Measurements from ENCODE around the gene CCT8.

The CCT8 gene

DNA sequence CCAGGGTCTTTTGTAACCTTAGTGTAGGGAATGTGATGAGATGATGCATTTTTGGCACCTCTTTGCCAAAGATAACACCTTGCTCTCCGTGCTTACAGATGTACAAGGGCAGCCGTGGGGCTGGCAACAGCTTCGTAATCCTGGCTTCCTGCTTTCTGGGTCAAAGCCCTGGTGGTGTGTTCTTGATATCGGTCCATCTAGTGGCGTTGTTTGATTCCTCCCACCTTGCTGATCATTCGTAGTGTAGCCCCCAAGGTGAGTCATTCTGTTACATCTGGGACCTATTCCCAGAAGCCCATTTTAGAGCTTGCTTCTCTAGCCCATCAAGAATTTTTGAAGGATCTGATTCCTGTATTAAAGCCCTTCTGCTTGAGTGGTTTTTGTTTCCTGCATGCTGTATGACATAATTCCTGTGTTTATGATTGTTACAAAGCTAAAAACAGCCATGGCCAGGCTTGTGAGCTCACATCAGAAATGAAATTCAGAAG lies 7.0 kb upstream of the CCT8 start:
- no peak for ATAC-seq
- TF ChIP-seq ZNF70 (CRISPR knock-in tag; IDR thresholded peaks at IDR 0.05) (no peak), ZFP30 (CRISPR knock-in tag; IDR thresholded peaks at IDR 0.05) (no peak), BACH2 (CRISPR knock-in tag; IDR thresholded peaks at IDR 0.05; ENCODE audit: borderline replicate concordance) (no peak), OSR1 (CRISPR knock-in tag; IDR thresholded peaks at IDR 0.05) (no peak), TCF4 (CRISPR knock-in tag; IDR thresholded peaks at IDR 0.05; ENCODE audit: borderline replicate concordance) (no peak), ZNF8 (CRISPR knock-in tag; IDR thresholded peaks at IDR 0.05) (no peak), ARNTL (CRISPR knock-in tag; IDR thresholded peaks at IDR 0.05; ENCODE audit: borderline replicate concordance, low read depth) (no peak), ISL1 (CRISPR knock-in tag; IDR thresholded peaks at IDR 0.05) (no peak)
- TF ChIP-seq, protein P1, sequence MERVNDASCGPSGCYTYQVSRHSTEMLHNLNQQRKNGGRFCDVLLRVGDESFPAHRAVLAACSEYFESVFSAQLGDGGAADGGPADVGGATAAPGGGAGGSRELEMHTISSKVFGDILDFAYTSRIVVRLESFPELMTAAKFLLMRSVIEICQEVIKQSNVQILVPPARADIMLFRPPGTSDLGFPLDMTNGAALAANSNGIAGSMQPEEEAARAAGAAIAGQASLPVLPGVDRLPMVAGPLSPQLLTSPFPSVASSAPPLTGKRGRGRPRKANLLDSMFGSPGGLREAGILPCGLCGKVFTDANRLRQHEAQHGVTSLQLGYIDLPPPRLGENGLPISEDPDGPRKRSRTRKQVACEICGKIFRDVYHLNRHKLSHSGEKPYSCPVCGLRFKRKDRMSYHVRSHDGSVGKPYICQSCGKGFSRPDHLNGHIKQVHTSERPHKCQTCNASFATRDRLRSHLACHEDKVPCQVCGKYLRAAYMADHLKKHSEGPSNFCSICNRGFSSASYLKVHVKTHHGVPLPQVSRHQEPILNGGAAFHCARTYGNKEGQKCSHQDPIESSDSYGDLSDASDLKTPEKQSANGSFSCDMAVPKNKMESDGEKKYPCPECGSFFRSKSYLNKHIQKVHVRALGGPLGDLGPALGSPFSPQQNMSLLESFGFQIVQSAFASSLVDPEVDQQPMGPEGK (CRISPR knock-in tag; IDR thresholded peaks at IDR 0.05; ENCODE audit: borderline replicate concordance): no peak
- TF ChIP-seq, protein P2, sequence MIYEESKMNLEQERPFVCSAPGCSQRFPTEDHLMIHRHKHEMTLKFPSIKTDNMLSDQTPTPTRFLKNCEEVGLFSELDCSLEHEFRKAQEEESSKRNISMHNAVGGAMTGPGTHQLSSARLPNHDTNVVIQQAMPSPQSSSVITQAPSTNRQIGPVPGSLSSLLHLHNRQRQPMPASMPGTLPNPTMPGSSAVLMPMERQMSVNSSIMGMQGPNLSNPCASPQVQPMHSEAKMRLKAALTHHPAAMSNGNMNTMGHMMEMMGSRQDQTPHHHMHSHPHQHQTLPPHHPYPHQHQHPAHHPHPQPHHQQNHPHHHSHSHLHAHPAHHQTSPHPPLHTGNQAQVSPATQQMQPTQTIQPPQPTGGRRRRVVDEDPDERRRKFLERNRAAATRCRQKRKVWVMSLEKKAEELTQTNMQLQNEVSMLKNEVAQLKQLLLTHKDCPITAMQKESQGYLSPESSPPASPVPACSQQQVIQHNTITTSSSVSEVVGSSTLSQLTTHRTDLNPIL (CRISPR knock-in tag; IDR thresholded peaks at IDR 0.05; ENCODE audit: low read depth): no peak
- TF ChIP-seq, protein P3, sequence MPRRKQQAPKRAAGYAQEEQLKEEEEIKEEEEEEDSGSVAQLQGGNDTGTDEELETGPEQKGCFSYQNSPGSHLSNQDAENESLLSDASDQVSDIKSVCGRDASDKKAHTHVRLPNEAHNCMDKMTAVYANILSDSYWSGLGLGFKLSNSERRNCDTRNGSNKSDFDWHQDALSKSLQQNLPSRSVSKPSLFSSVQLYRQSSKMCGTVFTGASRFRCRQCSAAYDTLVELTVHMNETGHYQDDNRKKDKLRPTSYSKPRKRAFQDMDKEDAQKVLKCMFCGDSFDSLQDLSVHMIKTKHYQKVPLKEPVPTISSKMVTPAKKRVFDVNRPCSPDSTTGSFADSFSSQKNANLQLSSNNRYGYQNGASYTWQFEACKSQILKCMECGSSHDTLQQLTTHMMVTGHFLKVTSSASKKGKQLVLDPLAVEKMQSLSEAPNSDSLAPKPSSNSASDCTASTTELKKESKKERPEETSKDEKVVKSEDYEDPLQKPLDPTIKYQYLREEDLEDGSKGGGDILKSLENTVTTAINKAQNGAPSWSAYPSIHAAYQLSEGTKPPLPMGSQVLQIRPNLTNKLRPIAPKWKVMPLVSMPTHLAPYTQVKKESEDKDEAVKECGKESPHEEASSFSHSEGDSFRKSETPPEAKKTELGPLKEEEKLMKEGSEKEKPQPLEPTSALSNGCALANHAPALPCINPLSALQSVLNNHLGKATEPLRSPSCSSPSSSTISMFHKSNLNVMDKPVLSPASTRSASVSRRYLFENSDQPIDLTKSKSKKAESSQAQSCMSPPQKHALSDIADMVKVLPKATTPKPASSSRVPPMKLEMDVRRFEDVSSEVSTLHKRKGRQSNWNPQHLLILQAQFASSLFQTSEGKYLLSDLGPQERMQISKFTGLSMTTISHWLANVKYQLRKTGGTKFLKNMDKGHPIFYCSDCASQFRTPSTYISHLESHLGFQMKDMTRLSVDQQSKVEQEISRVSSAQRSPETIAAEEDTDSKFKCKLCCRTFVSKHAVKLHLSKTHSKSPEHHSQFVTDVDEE (CRISPR knock-in tag; IDR thresholded peaks at IDR 0.05): no peak

DNA sequence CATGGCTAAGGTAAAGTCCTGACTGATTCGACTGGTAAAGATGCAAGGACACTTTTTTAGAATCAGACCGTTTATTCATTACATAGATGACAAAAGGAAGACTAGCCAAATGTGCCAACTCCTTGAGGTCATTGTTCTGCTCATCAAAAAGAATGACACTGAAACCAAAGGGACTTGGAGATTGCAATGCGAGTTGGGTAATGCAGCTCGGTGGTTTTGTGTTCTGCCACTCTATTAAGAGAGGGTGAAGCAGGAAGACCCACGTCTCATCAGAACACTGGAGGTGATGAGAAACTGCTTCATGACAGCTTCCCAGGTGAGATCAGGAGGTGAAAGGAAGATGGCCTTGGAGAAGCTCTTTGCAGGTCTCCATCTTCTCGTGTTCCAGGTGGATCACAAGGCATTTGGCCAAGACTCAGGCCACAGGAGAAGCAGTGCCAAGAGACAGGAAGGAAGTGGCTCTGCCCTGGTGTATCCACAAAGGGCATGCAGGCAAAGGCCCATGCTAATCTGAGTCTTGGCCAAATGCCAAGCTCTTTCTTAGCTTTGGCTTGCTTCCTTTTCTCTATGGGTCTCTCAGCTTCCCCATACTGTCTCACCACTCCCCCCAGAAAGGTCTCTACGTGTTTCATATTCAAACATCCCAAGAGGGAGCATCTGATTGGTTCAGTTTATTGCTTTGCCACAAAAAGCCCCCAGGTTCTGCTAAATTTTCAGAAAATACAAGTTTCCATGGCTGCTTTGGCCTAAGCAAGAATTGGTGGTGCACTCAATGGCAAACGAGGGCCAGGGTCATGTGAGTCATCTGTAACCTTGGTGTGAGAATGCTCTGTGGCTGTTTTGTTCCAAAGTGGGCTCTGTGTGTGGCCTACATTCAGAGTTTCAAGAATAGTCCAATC lies 5.7 kb upstream of the CCT8 start:
- no peak for TF ChIP-seq ZNF70 (CRISPR knock-in tag; IDR thresholded peaks at IDR 0.05)
- TF ChIP-seq RARB (CRISPR knock-in tag; IDR thresholded peaks at IDR 0.05): no peak
- TF ChIP-seq SNAI2 (CRISPR knock-in tag; IDR thresholded peaks at IDR 0.05): no peak
- TF ChIP-seq ISL1 (CRISPR knock-in tag; IDR thresholded peaks at IDR 0.05): no peak
- TF ChIP-seq ZNF8 (CRISPR knock-in tag; IDR thresholded peaks at IDR 0.05): no peak
- TF ChIP-seq TCF4 (CRISPR knock-in tag; IDR thresholded peaks at IDR 0.05; ENCODE audit: borderline replicate concordance): no peak
- TF ChIP-seq, protein P4, sequence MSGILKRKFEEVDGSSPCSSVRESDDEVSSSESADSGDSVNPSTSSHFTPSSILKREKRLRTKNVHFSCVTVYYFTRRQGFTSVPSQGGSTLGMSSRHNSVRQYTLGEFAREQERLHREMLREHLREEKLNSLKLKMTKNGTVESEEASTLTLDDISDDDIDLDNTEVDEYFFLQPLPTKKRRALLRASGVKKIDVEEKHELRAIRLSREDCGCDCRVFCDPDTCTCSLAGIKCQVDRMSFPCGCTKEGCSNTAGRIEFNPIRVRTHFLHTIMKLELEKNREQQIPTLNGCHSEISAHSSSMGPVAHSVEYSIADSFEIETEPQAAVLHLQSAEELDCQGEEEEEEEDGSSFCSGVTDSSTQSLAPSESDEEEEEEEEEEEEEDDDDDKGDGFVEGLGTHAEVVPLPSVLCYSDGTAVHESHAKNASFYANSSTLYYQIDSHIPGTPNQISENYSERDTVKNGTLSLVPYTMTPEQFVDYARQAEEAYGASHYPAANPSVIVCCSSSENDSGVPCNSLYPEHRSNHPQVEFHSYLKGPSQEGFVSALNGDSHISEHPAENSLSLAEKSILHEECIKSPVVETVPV (CRISPR knock-in tag; IDR thresholded peaks at IDR 0.05): no peak
- no peak for TF ChIP-seq ZFP30 (CRISPR knock-in tag; IDR thresholded peaks at IDR 0.05)
- no peak for TF ChIP-seq TOX (CRISPR knock-in tag; IDR thresholded peaks at IDR 0.05; ENCODE audit: borderline replicate concordance)
- TF ChIP-seq, protein P2 (CRISPR knock-in tag; IDR thresholded peaks at IDR 0.05; ENCODE audit: low read depth): no peak
- no peak for TF ChIP-seq ZFP3 (CRISPR knock-in tag; IDR thresholded peaks at IDR 0.05)
- no peak for TF ChIP-seq ESRRG (CRISPR knock-in tag; IDR thresholded peaks at IDR 0.05)
- TF ChIP-seq, protein P1 (CRISPR knock-in tag; IDR thresholded peaks at IDR 0.05; ENCODE audit: borderline replicate concordance): no peak
- no peak for TF ChIP-seq PPARA (CRISPR knock-in tag; IDR thresholded peaks at IDR 0.05; ENCODE audit: borderline replicate concordance)
- TF ChIP-seq ZC3H10 (CRISPR knock-in tag; IDR thresholded peaks at IDR 0.05): no peak
- TF ChIP-seq, protein P5, sequence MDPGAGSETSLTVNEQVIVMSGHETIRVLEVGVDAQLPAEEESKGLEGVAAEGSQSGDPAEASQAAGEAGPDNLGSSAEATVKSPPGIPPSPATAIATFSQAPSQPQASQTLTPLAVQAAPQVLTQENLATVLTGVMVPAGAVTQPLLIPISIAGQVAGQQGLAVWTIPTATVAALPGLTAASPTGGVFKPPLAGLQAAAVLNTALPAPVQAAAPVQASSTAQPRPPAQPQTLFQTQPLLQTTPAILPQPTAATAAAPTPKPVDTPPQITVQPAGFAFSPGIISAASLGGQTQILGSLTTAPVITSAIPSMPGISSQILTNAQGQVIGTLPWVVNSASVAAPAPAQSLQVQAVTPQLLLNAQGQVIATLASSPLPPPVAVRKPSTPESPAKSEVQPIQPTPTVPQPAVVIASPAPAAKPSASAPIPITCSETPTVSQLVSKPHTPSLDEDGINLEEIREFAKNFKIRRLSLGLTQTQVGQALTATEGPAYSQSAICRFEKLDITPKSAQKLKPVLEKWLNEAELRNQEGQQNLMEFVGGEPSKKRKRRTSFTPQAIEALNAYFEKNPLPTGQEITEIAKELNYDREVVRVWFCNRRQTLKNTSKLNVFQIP (CRISPR knock-in tag; IDR thresholded peaks at IDR 0.05; ENCODE audit: borderline replicate concordance, low read depth): no peak
- TF ChIP-seq, protein P3 (CRISPR knock-in tag; IDR thresholded peaks at IDR 0.05): no peak
- no peak for TF ChIP-seq ARNTL (CRISPR knock-in tag; IDR thresholded peaks at IDR 0.05; ENCODE audit: borderline replicate concordance, low read depth)
- no peak for ATAC-seq
